GM18951 (cell line): ENCODE data around the gene RNF150.

Experiments
- POLR2A ChIP-seq: IDR thresholded peaks from 4 replicates; pipeline ENCODE4 v1.6.1; 2011; ENCODE audit warnings: mild to moderate bottlenecking; ENCODE audit not compliant: insufficient read length, insufficient read depth; ENCODE audit errors: extremely low read depth
- in situ Hi-C: fragments of 300-500 bp; cut with MboI; formaldehyde crosslinking; loops from one replicate; pipeline ENCODE4 v1.12.0; 2022; ENCODE audit warnings: low sequenced_read_pairs, mixed read lengths, inconsistent platforms; ENCODE audit not compliant: unreplicated experiment

Gene RNF150

DNA sequence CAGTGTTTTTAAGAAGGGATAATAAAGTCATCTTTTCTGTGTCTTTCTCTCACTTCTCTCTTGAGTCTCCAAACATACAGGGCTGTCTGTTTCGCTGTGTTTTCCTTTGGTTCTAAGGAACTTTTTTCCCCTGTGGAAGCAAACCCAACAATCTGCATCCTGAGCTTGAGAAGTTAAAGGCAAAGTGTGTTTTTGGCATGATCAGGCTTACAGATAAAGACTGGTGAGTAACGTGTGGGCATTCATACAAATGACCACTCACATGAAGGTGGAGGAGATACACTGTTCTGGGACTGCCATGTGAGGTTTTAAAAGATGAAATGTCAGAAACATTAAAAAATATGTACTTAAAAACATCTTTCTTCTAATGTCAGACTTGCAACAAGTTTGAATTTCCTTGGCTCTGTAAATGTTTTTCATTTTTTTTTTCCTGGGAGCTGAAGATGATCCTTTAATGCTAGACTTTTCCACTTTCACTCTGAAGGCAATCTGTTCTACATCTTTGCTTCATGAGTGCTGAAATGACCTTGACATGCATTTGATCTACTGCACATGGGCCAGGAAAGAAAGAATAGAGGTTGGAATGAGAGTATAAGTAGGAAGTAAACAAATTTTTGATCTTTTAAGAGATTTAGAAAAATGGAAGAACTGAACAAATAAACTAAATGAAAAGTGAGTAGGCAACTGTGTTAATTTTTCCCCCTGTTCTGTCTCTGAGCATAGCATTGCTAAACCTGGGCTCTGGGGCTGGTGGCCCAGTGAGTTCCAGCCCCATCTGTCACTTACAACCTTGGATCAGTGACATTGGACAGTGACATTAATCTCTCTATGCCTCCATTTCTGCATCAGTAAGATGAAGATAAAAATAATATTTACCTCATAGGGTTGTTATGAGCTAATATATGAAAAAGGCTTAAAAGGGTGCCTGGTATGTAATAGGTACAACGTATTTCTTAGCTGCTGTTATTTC, 226.0 kb downstream of the RNF150 start:
- in situ Hi-C loops, result no loop called here
- TF ChIP-seq POLR2A, result no peak

DNA sequence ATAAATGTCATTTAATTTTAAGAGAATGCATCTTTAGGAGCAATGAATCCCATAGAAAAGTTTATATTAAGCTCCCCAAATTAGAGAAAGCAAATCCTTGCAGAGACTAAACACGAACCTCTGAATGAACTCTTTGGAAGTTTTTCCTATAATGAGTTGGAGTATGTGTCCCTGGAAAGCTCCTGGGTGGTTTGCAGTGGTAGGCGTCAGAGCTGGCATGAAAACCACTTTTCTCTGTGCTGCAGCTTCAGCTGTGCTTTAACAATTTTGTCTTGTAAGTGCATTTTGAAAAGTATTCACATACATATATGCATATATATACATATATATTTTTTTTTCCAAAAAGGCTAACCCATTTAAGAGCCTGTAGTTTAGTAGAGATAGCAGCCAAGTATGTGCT, 228.4 kb downstream of the RNF150 start:
- in situ Hi-C loops, result no loop called here
- no peak for TF ChIP-seq POLR2A

DNA sequence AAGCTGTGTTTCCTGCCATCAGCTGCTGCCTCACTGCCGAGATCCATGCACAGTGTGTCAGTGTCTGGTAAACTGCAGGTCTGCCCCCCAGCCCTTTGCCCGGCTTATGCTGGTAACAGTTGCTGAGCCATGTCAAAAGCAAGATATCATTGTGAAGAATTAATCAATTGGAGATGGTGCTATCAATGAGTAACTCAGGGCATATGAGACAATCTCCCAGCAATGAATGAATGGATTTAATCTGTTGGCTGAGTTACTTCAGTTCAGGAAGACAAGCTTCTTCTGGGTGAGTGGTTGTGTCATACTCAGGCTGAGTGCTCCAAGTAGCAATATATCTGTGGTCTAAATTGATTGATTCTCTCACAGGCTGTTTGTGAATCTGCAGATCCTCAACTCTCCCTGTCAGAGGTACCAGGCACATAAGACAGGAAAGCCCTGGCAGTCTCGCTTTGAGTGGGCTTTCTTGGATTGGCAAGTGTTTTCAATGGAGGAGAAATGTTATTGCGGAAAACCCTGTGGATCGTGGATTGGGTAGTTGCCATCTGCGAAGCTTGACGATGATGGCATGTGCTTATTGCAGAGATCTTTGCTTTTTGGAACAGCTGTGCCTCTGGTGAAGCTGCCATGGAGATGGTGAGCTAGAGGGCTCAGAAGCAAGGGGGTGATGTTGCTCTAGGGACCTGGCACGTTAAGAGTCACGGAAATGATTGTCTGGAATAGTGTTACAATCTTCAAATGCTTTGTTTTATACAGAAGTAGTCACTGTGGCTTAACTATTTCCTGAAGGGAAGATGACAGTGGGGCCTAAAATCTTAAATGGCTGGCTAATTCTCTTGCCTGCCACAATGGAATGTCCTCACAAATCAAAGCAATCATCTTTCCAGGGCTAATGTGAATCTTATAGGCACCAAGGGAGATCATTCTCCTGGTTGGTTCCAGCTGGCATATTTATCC, 229.5 kb downstream of the RNF150 start:
- TF ChIP-seq POLR2A, result no peak
- in situ Hi-C loops, result no loop called here

DNA sequence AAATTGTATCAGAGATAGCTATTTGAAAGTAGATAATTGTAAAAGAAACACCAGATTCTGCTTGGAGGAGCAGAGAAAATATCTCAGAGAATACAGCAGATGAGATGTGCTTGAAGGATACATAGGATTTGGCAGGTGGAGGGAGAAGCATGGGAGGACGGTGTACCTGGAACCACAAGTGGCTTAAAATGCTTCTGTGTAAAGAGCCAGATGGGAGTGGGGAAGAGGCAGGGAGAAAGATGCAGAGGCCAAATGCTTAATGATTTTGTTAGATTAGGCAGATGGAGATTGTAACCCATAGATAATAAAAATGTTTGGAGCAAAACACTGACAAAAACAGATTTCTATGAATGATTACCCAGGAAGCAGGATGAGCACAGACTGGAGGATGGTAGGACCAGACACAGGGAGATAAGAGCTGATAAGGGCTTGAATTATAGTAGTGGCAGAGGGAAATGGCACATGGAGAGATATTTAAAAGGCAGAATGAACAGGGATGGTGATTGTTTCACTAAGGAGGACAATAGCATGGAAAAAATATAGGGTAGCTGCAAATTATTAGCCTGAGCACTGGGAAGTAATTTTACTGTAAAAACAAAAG, 231.4 kb downstream of the RNF150 start:
- no peak for TF ChIP-seq POLR2A
- in situ Hi-C loops, result no loop called here

DNA sequence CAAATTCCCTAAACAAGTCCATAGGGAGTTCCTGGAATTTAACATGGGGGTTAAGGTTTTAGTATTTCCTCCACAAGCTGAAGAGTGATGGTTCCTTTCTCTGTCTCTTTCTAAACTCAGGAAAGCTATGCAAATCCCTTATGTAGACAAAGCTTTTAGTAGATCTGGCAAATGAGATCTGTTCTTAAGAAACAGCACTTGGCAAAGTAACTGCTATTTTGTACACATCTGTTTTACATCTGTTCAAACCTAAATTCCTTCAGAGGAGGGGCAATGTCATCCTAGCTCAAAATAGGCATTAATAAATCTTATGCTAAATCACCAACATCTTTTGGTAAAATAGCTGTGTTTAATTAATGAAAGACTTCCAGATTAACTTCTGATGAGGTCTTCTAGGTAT, 239.3 kb downstream of the RNF150 start:
- in situ Hi-C loops, result no loop called here
- TF ChIP-seq POLR2A, result no peak

DNA sequence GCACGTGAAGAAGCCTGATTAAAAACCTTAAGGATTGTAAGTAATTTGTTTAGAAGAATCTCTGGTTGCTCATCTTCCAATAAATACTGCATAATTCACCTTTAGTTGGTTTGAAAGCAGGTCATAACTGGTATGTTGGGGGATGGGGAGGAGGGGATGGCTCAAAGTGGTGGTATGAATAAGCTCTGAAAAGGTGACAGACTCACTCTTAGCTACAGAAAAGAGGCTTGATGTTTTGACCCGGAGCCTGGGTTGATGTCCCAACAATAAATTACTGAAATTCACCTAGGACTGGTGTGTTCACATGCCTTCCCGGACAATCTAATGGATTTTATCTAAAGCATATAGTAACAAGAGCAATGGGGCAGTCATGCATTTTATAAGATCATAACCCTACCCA, 245.2 kb downstream of the RNF150 start:
- TF ChIP-seq POLR2A, result no peak
- in situ Hi-C loops, result no loop called here

DNA sequence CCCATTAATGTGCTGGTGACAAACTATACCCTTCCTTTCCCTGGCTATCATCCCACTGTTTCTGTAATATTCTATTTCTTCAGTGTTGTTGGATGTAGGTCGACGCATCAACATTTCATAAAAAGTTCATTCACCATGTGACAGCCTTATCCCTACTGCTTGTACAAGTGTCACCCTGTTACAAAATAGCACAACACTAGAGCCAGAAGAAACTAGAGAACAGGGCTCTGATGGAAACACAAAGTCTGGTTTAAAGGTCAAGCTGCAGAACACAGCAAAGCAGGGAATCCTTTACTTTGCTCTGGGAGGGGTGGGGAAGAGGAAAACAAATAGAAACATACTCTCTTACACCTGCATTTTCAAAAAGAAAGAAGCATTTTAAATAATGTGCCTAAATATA, 245.8 kb downstream of the RNF150 start:
- in situ Hi-C loops, result no loop called here
- no peak for TF ChIP-seq POLR2A

DNA sequence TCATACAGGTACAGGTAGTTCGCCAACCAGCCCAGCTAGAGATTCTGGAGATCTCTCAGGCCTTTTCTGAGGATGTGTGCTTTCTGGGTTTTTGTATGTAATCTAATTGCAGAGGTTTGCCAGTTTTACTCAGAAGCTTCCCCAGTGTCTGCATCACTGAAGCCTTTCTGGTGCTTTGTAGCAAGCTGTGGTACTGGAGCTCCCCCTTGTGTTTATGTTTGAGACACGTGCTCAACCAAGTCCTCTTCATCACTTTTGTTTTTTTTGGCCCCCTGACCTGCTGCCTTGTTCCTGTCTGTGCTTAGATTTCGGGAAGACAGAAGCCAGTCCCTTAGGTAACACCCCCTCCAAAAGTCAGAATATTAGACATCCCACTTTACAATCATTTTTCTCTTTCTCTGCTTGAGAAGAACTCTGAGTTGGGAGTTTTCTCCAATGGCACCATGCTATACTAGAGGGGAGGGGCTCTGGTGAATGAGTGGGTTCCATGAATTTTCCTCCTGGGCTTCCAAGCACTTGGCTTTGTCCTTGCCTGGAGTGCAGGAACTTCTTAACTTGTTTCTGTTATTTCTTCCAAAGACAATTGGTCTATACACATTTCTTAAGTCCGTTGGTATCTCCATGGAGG, 248.7 kb downstream of the RNF150 start:
- in situ Hi-C loops, result no loop called here
- TF ChIP-seq POLR2A, result no peak

DNA sequence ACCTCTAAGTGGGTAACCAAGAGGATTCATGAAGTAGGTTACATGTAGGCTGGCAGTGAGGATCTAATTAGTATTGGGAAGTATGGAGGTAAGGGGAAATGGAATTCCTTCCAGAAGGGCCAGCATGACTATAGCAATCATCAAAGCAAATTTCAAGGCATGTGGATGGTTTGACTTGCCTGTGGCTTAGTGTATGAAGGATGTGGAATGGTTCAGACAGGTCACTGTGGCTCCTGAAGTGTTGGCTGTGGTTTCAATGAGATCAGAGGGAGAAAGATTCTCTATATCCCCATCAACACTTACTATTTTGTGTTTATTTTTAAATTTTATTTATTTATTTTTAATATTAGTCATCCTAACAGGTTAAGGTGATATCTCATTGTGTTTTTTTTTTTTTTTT, 255.5 kb downstream of the RNF150 start:
- TF ChIP-seq POLR2A, result no peak
- in situ Hi-C loops, result no loop called here

DNA sequence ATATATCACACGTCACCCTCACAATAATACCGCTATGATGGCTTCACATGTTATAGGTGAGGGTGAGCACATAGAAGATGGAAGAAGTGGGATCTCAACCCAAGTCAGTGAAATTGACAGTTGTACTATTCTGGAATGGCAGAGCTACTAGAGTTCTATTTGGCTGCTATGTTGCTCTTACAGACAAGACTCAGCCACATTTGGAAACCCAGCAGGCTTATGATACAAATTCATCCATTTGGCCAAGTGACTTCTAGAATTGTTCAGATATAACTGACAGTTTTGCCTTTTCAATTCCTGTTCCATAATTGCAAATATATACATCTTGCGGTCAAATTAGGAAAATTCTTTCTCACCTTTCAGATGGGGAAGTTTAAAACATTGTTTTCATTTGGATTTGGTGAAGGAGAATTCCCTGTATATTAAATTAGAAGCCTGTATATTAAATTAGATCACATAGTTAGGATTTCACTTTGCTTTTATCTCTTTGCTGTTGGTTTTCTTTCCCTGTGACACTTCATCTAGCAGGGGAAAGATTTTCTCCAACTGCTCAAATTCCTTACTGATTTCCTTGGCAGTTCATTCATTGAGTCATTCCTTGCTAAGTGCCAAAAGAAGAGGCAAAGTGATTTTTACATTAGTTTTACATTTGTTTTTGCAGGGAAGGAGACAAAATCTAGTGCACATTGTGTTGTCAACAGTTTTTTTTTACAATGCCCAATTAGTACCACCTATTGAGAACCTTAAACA, 256.5 kb downstream of the RNF150 start:
- no peak for TF ChIP-seq POLR2A
- in situ Hi-C loops, result no loop called here

DNA sequence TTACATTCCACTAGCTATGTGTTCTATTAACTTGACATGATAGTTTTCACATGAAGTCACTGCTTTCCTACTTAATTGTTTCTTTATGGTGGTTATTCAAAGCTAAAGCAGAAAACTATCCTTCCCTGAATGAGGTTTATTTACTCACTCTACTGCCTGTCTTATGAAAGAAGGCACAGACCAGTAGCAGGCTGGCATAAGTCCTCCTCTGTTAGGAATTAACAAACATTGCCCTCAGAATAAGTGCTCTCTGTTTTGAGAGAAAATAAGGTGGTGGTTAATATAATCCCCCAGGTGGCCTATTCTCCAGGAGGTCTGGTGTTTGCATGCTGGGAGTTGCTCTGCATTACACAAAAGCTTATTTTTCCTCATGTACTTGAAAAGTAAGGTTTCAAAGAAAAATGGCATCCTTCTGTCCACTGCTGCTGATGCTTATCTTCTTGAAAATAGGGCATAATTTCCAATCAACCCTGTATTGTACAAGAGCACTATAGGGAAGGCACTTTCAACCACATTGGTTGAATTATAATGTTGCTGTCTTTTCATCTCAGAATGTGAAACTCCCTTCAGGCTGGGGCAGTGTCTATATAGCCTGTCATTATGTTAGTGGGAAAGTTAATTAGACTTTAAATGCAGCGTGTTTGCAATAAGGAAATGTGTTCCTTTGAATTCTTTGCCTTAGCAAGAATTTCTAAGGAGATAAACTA, 257.4 kb downstream of the RNF150 start:
- TF ChIP-seq POLR2A, result no peak
- in situ Hi-C loops, result no loop called here
